C4-2B (cell line): ENCODE measurements around the gene CRB1.
A peak's percentile ranks its signal among the peaks of the same experiment; 100 is the strongest.

ENCODE experiments used
- H3K27ac ChIP-seq: fragments of 450-650 bp; 2 replicates; pipeline ENCODE4 v1.5.1; 2017
- ZFX ChIP-seq: fragments of 450-650 bp; IDR thresholded peaks from 2 replicates; pipeline ENCODE4 v1.6.1; 2017
- TF ChIP-seq, protein P1 (sequence below): fragments of 450-650 bp; conservative IDR thresholded peaks from 2 replicates; pipeline ENCODE4 v1.5.1; 2017; ENCODE audit warnings: mild to moderate bottlenecking

Gene CRB1

GRCh38 chr1:197521118-197521739, 253.2 kb downstream of the CRB1 start:
- no peak overlapping the region for H3K27ac ChIP-seq
- TF ChIP-seq ZFX, result no peak
- TF ChIP-seq, protein P1, sequence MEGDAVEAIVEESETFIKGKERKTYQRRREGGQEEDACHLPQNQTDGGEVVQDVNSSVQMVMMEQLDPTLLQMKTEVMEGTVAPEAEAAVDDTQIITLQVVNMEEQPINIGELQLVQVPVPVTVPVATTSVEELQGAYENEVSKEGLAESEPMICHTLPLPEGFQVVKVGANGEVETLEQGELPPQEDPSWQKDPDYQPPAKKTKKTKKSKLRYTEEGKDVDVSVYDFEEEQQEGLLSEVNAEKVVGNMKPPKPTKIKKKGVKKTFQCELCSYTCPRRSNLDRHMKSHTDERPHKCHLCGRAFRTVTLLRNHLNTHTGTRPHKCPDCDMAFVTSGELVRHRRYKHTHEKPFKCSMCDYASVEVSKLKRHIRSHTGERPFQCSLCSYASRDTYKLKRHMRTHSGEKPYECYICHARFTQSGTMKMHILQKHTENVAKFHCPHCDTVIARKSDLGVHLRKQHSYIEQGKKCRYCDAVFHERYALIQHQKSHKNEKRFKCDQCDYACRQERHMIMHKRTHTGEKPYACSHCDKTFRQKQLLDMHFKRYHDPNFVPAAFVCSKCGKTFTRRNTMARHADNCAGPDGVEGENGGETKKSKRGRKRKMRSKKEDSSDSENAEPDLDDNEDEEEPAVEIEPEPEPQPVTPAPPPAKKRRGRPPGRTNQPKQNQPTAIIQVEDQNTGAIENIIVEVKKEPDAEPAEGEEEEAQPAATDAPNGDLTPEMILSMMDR, result peak; percentile 89

DNA sequence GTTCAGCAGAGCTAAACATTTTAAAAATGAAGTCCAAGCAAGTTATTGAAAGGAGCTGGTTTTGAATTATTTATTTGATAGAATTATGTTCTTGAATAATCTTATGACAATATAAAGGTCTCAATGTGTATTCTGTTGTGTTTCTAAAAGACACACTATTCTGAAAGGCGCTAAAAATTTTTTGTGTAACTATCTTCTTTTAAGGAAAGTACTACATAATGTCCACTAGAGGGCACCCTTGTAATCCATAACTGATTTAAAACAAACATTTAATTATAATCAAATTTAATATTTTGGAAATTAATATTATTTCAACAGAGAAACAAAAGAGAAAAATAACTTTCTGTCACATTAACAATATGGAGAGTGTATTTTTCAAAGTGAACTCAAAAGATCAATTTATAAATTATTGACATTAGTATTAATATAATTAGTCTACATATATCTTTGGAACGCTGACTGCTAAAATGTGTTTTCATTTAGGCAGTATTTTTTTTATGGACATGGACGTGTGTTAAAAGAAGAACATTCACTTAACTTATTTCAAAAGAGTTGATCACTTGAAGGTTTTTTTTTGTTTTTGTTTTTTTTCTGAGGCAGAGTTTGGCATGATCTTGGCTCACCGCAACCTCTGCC, 258.8 kb downstream of the CRB1 start:
- TF ChIP-seq ZFX, result no peak
- TF ChIP-seq, protein P1, result peak; percentile 80
- H3K27ac ChIP-seq, result no peak overlapping the region
